Vagina (tissue), 2 donors: ENCODE measurements around the gene TMEM204.

Experiments used
- CTCF ChIP-seq, 3 experiments: fragments of 450-650 bp in 2 of 3; fragments of 200-600 bp in 1 of 3; sonication (generic) in 1 of 3; IDR thresholded peaks; one replicate each; pipeline ENCODE4 v1.5.1; 2017 to 2019; ENCODE audit warnings: antibody characterized with exemption in 3 of 3, mild to moderate bottlenecking in 2 of 3, moderate library complexity in 2 of 3
- POLR2AphosphoS5 ChIP-seq, 2 donors: sonication (generic); formaldehyde crosslinking; IDR thresholded peaks; one replicate each; pipeline ENCODE4 v1.9.0; 2017; ENCODE audit warnings: antibody characterized with exemption in 2 of 2, mild to moderate bottlenecking in 2 of 2, low read depth in 1 of 2; ENCODE audit not compliant: insufficient read depth in 1 of 2

GRCh38 chr16:1572673-1573072 lies 39.2 kb downstream of the TMEM204 start:
- no peak for TF ChIP-seq CTCF (IDR thresholded peaks at IDR 0.05)
- no peak for TF ChIP-seq POLR2AphosphoS5 (IDR thresholded peaks at IDR 0.05; ENCODE audit: insufficient read depth in 1 of 2, low read depth in 1 of 2)
